Muscle of back (tissue), 11 donors: ENCODE data around the gene RBM23. TPM values are rescaled to one million over a fixed set of nuclear protein-coding genes. Genes with fewer than 3 reads are reported as not detected.

Experiments
- DNase-seq, 3 donors: peaks; one replicate each; pipeline versions ENCODE4 v3.0.0 to v3.0.0-alpha.2; 2013
- polyA plus RNA-seq, 10 donors: library from polyadenylated mRNA; unstranded; fragments of 120-200 nt; gene quantifications; one replicate each; pipeline ENCODE4 v1.2.1, GENCODE V29; 2013; ENCODE audit not compliant: insufficient read length in 10 of 10

RBM23 gene
- polyA plus RNA-seq, 10 donors = 49.2 to 64.7 (median 54.2) TPM

- DNase-seq = no peak
These were observed 73.9 kb downstream of the RBM23 start for GRCh38 chr14:22845103-22845394.

DNA sequence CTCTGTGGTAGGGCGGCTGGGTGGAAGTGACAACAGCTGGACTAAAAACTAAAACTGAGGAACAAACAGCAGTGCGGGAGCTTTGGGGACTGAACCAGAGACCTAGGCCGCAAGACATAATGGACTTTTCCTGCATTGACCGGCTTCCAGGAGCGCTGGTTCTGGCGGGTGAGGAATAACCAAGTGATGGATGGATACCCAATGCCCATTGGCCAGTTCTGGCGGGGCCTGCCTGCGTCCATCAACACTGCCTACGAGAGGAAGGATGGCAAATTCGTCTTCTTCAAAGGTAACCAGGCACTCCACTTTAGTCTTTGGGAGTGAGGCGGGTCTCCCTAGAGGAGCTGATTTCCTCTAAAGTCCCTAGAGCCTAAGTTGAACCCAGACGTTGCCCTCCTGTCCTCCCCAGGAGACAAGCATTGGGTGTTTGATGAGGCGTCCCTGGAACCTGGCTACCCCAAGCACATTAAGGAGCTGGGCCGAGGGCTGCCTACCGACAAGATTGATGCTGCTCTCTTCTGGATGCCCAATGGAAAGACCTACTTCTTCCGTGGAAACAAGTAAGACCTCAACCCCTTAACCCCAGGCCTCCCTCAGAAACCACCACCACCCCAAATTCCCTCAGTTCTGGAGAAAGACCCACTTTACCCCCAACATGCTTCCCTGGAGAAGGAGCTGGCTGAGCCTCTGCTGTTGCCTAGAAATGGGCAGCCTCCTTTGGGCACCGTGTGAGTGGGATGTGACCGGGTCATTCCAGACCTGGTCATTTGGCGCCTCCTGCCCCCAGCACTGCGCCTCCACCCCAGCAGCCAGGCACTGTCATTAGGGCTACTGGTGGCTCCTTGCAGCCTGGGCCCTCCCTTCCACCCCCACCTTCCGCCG lies 74.5 kb downstream of the RBM23 start:
- no peak for DNase-seq

Other genes with a start within 250 kb of the RBM23 start
- gene OXA1L, start 152.5 kb downstream of the RBM23 start, polyA plus RNA-seq = 100 to 1,000 TPM; 164 to 260 (median 214) TPM
- gene SLC7A7, start 103.7 kb downstream of the RBM23 start, polyA plus RNA-seq = 10 to 100 TPM; 19.5 to 31.4 (median 25.9) TPM
- 10 to 100 TPM; 52.4 to 74.3 (median 64.1) TPM for gene MRPL52, start 89.3 kb downstream of the RBM23 start, polyA plus RNA-seq
- gene MMP14, start 82.6 kb downstream of the RBM23 start, polyA plus RNA-seq = 100 to 1,000 TPM; 138 to 238 (median 186) TPM
- 10 to 100 TPM; 31.1 to 47.0 (median 41.9) TPM for gene LRP10, start 47.4 kb downstream of the RBM23 start, polyA plus RNA-seq
- gene REM2, start 35.9 kb downstream of the RBM23 start, polyA plus RNA-seq = under 1 TPM in 8 of 10 donors, not detected in 2; 0.09 to 0.16 (median 0.13) TPM
- 10 to 100 TPM; 50.8 to 88.7 (median 68.7) TPM for gene PRMT5, start 10.2 kb upstream of the RBM23 start, polyA plus RNA-seq
- gene HAUS4, start 37.9 kb upstream of the RBM23 start, polyA plus RNA-seq = 10 to 100 TPM; 28.3 to 43.9 (median 36.7) TPM
- gene AJUBA, start 63.4 kb upstream of the RBM23 start, polyA plus RNA-seq = 10 to 100 TPM; 27.1 to 54.6 (median 41.4) TPM
- gene C14orf93, start 91.0 kb upstream of the RBM23 start, polyA plus RNA-seq = 10 to 100 TPM in 6 of 10 donors, 1 to 10 TPM in 4; 8.4 to 13.8 (median 10.5) TPM
- 100 to 1,000 TPM; 181 to 282 (median 212) TPM for gene PSMB5, start 115.8 kb upstream of the RBM23 start, polyA plus RNA-seq
- not detected for gene PSMB11, start 123.1 kb upstream of the RBM23 start, polyA plus RNA-seq
- 1 to 10 TPM; 2.8 to 5.5 (median 3.8) TPM for gene CDH24, start 138.4 kb upstream of the RBM23 start, polyA plus RNA-seq
- 100 to 1,000 TPM; 103 to 183 (median 143) TPM for gene ACIN1, start 176.0 kb upstream of the RBM23 start, polyA plus RNA-seq
- 10 to 100 TPM; 43.6 to 66.0 (median 52.5) TPM for gene C14orf119, start 176.4 kb upstream of the RBM23 start, polyA plus RNA-seq
- not detected for gene CIROP, start 185.8 kb upstream of the RBM23 start, polyA plus RNA-seq
- gene CEBPE, start 200.1 kb upstream of the RBM23 start, polyA plus RNA-seq = under 1 TPM in 6 of 10 donors, not detected in 4; 0.13 to 0.25 (median 0.18) TPM